Upper lobe of left lung (tissue), 4 donors: ENCODE measurements around the gene OTOF.

Experiments
- CTCF ChIP-seq, 6 experiments: fragments of 450-650 bp in 4 of 6; fragments of 200-600 bp in 2 of 6; sonication (generic) in 2 of 6; IDR thresholded peaks; one replicate each; pipeline ENCODE4 v1.5.1; 2016 to 2019; ENCODE audit warnings: antibody characterized with exemption in 6 of 6
- EP300 ChIP-seq, 4 donors: sonication (generic); formaldehyde crosslinking; IDR thresholded peaks; one replicate each; pipeline ENCODE4 v1.5.1; 2017; ENCODE audit warnings: antibody characterized with exemption in 4 of 4, control low read depth in 2 of 4

- TF ChIP-seq CTCF (IDR thresholded peaks at IDR 0.05) (peak; percentile 30 to 48 (median 42)), EP300 (IDR thresholded peaks at IDR 0.05) (no peak)
Measured at GRCh38 chr2:26469092-26469710, 8.7 kb downstream of the OTOF start.
